Measurements from ENCODE around the gene SAMD4B. TPM values are rescaled to one million over a fixed set of nuclear protein-coding genes. Genes with fewer than 3 reads are reported as not detected.
A peak's percentile ranks its signal among the peaks of the same experiment; 100 is the strongest.

Gene SAMD4B
- total and polyA plus RNA-seq, 10 of the 15 experiments (the other 5 are each of a cell fraction or from before 2014, with no cell fraction given): 2.4 to 43.3 (median 23.9) TPM

GRCh38 chr19:39402346-39403300, 60.4 kb downstream of the SAMD4B start (continued):
- TF ChIP-seq SREBF2 (IDR thresholded peaks at IDR 0.05; ENCODE audit: low read length) (no peak), TAF1 (IDR thresholded peaks at IDR 0.05; ENCODE audit: borderline replicate concordance, low read depth, low read length) (0 out of 2 replicates have a peak, but pooled peaks have one; percentile 29), YY1 (IDR thresholded peaks at IDR 0.05; ENCODE audit: low read depth, low read length) (no peak), MTA3 (IDR thresholded peaks at IDR 0.05; ENCODE audit: borderline replicate concordance, low read length) (no peak), YBX1 (IDR thresholded peaks at IDR 0.05) (no peak), ELK1 (IDR thresholded peaks at IDR 0.05; ENCODE audit: low read depth, low read length) (peak; percentile 86), CREB1 (IDR thresholded peaks at IDR 0.05; ENCODE audit: low read depth) (no peak), ZBED1 (IDR thresholded peaks at IDR 0.05; ENCODE audit: borderline replicate concordance) (no peak), TBL1XR1 (IDR thresholded peaks at IDR 0.05; ENCODE audit: low read depth, low read length) (peak; percentile 97), JUND (IDR thresholded peaks at IDR 0.05; ENCODE audit: low read depth, low read length) (no peak), SMC3 (IDR thresholded peaks at IDR 0.05; ENCODE audit: borderline replicate concordance, low read length) (no peak), SIN3A (IDR thresholded peaks at IDR 0.05; ENCODE audit: low read depth, low read length) (peak; percentile 29; the same call in 1 of the 2 replicates), PML (IDR thresholded peaks at IDR 0.05; ENCODE audit: low read length) (no peak), EGR1 (IDR thresholded peaks at IDR 0.05; ENCODE audit: borderline replicate concordance in 1 of 2, low read depth in 2 of 2, low read length in 2 of 2) (peak; percentile 89 to 99), SKIL (IDR thresholded peaks at IDR 0.05; ENCODE audit: low read depth, poor library complexity, severe bottlenecking) (no peak), ATF3 (IDR thresholded peaks at IDR 0.05; ENCODE audit: borderline replicate concordance, extremely low read depth, low read depth, low read length) (no peak), BACH1 (IDR thresholded peaks at IDR 0.05; ENCODE audit: borderline replicate concordance) (peak; percentile 96), SMAD5 (IDR thresholded peaks at IDR 0.05; ENCODE audit: low read depth) (no peak), EED (IDR thresholded peaks at IDR 0.05; ENCODE audit: low read depth) (peak; percentile 84), CHD1 (IDR thresholded peaks at IDR 0.05; ENCODE audit: low read depth, low read length) (no peak; the same call in 1 of the 2 replicates)
- TF ChIP-seq, protein P1, sequence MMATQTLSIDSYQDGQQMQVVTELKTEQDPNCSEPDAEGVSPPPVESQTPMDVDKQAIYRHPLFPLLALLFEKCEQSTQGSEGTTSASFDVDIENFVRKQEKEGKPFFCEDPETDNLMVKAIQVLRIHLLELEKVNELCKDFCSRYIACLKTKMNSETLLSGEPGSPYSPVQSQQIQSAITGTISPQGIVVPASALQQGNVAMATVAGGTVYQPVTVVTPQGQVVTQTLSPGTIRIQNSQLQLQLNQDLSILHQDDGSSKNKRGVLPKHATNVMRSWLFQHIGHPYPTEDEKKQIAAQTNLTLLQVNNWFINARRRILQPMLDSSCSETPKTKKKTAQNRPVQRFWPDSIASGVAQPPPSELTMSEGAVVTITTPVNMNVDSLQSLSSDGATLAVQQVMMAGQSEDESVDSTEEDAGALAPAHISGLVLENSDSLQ (IDR thresholded peaks at IDR 0.05): 0 out of 2 replicates have a peak, but pooled peaks have one; percentile 67
- TF ChIP-seq, protein P2, sequence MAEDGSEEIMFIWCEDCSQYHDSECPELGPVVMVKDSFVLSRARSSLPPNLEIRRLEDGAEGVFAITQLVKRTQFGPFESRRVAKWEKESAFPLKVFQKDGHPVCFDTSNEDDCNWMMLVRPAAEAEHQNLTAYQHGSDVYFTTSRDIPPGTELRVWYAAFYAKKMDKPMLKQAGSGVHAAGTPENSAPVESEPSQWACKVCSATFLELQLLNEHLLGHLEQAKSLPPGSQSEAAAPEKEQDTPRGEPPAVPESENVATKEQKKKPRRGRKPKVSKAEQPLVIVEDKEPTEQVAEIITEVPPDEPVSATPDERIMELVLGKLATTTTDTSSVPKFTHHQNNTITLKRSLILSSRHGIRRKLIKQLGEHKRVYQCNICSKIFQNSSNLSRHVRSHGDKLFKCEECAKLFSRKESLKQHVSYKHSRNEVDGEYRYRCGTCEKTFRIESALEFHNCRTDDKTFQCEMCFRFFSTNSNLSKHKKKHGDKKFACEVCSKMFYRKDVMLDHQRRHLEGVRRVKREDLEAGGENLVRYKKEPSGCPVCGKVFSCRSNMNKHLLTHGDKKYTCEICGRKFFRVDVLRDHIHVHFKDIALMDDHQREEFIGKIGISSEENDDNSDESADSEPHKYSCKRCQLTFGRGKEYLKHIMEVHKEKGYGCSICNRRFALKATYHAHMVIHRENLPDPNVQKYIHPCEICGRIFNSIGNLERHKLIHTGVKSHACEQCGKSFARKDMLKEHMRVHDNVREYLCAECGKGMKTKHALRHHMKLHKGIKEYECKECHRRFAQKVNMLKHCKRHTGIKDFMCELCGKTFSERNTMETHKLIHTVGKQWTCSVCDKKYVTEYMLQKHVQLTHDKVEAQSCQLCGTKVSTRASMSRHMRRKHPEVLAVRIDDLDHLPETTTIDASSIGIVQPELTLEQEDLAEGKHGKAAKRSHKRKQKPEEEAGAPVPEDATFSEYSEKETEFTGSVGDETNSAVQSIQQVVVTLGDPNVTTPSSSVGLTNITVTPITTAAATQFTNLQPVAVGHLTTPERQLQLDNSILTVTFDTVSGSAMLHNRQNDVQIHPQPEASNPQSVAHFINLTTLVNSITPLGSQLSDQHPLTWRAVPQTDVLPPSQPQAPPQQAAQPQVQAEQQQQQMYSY (CRISPR knock-in tag; IDR thresholded peaks at IDR 0.05): no peak
